Placental pericyte (primary cell): Measurements from ENCODE around the gene WFIKKN2. TPM values are rescaled to one million over a fixed set of nuclear protein-coding genes. Genes with fewer than 3 reads are reported as not detected.

Experiments
- small RNA-seq: library from RNA; depleted of rRNA; stranded (forward); fragments of <200 nt; gene quantifications from one replicate; pipeline ENCODE3, GENCODE V24; 2012; ENCODE audit warnings: low replicate concordance
- total RNA-seq: library from RNA; depleted of rRNA; stranded (reverse); fragments of >200 nt; gene quantifications from 2 replicates; pipeline ENCODE4 v1.2.3, GENCODE V29; 2012

The WFIKKN2 gene, protein sequence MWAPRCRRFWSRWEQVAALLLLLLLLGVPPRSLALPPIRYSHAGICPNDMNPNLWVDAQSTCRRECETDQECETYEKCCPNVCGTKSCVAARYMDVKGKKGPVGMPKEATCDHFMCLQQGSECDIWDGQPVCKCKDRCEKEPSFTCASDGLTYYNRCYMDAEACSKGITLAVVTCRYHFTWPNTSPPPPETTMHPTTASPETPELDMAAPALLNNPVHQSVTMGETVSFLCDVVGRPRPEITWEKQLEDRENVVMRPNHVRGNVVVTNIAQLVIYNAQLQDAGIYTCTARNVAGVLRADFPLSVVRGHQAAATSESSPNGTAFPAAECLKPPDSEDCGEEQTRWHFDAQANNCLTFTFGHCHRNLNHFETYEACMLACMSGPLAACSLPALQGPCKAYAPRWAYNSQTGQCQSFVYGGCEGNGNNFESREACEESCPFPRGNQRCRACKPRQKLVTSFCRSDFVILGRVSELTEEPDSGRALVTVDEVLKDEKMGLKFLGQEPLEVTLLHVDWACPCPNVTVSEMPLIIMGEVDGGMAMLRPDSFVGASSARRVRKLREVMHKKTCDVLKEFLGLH
- not detected in 2 replicates for total RNA-seq

DNA sequence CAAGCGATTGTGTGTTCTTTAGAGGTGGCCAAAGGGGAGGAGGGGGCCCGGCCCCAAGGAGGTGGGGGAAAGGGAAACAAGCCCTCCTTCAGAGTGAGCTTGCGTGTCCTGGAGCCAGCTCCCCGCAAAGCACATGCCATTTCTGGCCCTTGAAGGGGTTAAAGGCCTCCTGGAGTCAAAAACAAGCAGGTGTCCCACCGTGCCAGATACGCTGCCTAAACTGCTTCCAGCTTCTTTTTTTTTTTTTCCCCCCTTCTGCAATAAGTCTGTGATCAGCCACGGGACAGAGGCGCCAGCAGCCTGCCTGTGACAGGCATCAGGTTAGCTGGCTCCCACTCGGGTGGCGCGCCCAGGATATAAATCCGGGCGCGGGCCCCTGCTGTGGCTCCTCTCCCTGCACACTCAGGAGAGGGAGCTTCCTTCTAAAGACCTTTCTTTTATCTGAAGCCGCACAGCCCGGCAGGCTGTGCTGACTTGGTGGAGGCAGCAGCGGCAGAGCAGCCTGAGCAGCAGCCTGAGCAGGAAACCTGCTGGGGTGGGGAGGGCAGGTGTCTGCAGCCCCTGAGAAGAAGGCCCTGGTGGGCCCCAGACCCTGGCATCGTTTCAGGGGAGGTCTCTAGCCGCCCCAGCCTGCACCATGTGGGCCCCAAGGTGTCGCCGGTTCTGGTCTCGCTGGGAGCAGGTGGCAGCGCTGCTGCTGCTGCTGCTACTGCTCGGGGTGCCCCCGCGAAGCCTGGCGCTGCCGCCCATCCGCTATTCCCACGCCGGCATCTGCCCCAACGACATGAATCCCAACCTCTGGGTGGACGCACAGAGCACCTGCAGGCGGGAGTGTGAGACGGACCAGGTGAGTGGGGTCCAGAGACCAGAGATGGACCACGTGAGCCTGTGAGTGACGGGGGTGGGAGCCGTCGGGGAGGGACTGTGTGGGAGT lies at the start of gene WFIKKN2:
Gene WFIKKN2 (plus strand): TSS at position 286 of the 934 bp plus-strand sequence. CDS start 352 bp downstream, at position 638.

DNA sequence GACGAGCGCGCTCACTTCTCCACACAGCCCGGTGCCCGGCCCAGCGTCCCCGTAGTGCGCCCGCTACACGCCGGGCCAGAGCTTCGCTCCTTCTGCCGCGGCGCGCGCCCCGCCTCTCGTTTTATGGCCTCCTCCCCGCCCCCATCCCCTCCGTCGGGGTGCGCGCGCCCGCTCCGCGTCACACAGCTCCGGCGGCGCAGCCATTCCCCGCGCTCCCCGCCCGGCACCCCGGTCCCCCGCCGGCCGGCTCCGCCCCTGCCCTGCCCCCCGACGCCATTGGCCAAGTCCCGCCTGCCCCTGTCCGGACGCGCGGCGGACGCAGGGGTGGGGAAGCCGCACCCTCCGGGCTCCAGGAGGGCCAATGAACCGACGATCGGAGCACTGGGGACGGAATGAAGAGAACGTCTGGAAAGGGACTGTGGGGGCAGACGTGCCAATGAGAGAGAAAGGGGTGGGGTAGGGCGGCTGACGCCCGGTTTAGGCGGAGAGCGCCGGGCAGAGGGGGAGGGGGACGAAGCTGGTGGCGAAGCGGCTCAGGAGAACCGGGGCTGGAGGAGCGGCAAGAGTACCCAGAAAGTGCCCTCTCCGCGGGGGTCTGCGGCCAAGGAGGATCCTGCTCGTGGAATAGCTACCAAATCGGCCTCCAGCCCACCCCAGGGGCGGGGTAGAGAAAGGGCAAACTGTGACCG lies 31.0 kb downstream of the WFIKKN2 start, which contains the start of gene TOB1:
Gene TOB1 (minus strand): TSS at position 94 of the 689 bp plus-strand sequence. CDS start 2,337 bp downstream, outside the sequence.

Small RNAs within 50 kb of the gene (small RNA-seq; reads per million reads assigned to genes)
- gene AC005921.1 = not detected

Other genes with a start within 250 kb of the WFIKKN2 start
- 31.1 and 85.8 TPM in 2 replicates for gene ABCC3, start 200.7 kb upstream of the WFIKKN2 start, total RNA-seq
- gene ANKRD40, start 127.7 kb upstream of the WFIKKN2 start, total RNA-seq = 35.2 and 63.3 TPM in 2 replicates
- gene LUC7L3, start 116.0 kb upstream of the WFIKKN2 start, total RNA-seq = 14.2 and 16.6 TPM in 2 replicates
- not detected in 2 replicates for gene ANKRD40CL, start 68.1 kb upstream of the WFIKKN2 start, total RNA-seq
- 11.0 and 20.8 TPM in 2 replicates for gene TOB1, start 30.8 kb downstream of the WFIKKN2 start, total RNA-seq